Measurements from ENCODE around the gene TRPM3. TPM values are rescaled to one million over a fixed set of nuclear protein-coding genes. Genes with fewer than 3 reads are reported as not detected.

The TRPM3 gene
- total and polyA plus RNA-seq, 7 experiments from 2014 or later, result not detected

DNA sequence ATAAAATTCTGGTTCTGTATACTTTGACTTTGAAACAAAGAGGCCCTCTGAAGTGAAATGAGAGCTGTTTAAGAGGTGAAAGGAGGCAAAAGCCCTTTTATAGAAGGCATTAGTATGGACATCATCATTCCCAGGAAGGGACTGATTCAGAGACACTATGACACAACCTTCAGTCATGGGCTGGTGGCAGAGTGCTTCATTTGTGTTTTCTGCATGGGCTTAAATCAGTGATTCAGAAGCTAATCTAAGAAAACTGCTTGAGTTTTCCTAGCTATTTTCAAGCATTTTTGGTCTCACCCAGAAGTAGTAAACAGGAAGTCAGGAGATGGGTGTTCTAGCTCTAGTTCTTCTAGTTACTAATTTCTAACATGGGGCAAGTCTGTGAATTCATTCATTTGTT is 288.9 kb downstream of the TRPM3 start:
- no peaks in the 10 kb centered on the region for H3K4me1 ChIP-seq (ENCODE audit: control insufficient read depth in 2 of 2, insufficient read depth in 2 of 2, low read length in 2 of 2)
- no peak overlapping the region for H3K27ac Mint-ChIP-seq
- peaks cover 0 to 2% (median 0%) of the 10 kb centered on the region in 11 donors for H3K9me3 Mint-ChIP-seq
- ChIA-PET CTCF (no interaction called here), POLR2A (no interaction called here)
- no peaks in the 10 kb centered on the region for H3K36me3 Mint-ChIP-seq
- H3K27me3 ChIP-seq (ENCODE audit: control insufficient read depth in 2 of 2, insufficient read depth in 2 of 2, low read length in 2 of 2), result no peaks in the 10 kb centered on the region
- H3K36me3 ChIP-seq (ENCODE audit: control insufficient read depth in 2 of 3, insufficient read depth in 3 of 3, low read length in 3 of 3), result no peaks in the 10 kb centered on the region
- no peak overlapping the region for H3K4me3 Mint-ChIP-seq
- H3K4me3 ChIP-seq (ENCODE audit: low read length), result no peak overlapping the region
- H3K4me1 Mint-ChIP-seq, result no peaks in the 10 kb centered on the region
- no peak for DNase-seq
- no peak for ATAC-seq
- no peak overlapping the region for H3K27ac ChIP-seq (ENCODE audit: low read depth, low read length)
- no peaks in the 10 kb centered on the region for H3K9me3 ChIP-seq (ENCODE audit: control insufficient read depth in 2 of 3, low read length in 3 of 3)
- H3K27me3 Mint-ChIP-seq, result peaks cover 0 to 7% (median 4%) of the 10 kb centered on the region in 5 donors
- intact Hi-C loops (cut with micrococcal nuclease), result no loop called here

DNA sequence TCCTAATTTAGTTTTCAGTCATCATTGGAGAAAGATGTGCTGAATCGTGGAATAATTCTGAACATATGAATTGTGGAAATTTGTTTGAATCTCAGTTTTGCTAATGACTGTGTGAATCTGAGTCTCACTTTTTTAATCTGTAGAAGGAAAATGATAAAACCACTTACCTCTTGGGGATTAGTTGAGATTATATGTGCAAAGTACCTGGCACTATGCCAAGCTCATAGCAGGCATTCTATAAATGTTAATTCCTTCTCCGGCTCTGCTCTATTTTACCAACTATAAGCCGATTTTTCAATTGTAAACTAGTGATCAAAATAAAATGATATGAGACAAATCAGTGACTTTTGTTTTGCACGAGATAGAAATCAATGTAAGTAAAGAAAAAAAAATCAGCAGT is 290.8 kb downstream of the TRPM3 start:
- intact Hi-C loops (cut with micrococcal nuclease), result no loop called here

DNA sequence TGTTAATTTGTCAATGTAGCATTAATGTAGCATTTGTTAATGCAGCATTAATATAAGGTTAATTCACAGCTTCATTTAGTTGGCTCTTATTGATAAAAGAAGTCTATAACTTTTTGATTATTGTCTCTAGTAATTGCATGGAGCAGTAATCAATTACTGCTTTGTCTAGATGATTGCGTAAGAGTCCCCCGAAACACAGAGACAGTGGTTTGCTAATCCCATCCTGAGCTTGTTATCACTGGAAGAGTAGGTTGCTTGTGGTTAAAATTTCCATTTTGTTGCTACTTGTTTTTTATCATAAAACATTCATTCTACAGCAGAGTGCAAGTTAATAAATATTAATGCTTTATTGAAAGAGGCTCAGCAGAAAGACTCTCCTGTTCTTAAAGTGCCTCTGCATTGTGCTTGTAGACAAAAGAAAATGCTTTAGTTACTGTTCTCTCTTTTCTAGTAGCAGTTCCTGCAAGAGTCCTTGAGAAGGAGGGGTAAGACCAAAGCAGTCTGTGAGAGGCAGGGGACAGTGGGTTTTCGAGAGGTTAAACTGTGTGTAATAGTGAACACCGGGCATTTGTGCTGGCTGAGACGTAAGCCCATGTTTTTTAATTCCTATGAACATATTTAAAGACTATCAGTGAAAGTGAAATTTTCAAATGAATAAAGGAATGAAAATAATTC is 291.7 kb downstream of the TRPM3 start:
- CTCF ChIA-PET, result no interaction called here
- no peaks in the 10 kb centered on the region for H3K9me3 ChIP-seq (ENCODE audit: control insufficient read depth in 2 of 3, low read length in 3 of 3)

More for the DNA sequence above, 290.8 kb downstream of the TRPM3 start:
- ATAC-seq, result no peak
- H3K4me3 Mint-ChIP-seq, result no peak overlapping the region
- Histone ChIP-seq H3K27ac (ENCODE audit: low read depth, low read length) (no peak overlapping the region), H3K4me3 (ENCODE audit: low read length) (no peak overlapping the region), H3K27me3 (ENCODE audit: control insufficient read depth in 2 of 2, insufficient read depth in 2 of 2, low read length in 2 of 2) (no peaks in the 10 kb centered on the region), H3K36me3 (ENCODE audit: control insufficient read depth in 2 of 3, insufficient read depth in 3 of 3, low read length in 3 of 3) (no peaks in the 10 kb centered on the region), H3K4me1 (ENCODE audit: control insufficient read depth in 2 of 2, insufficient read depth in 2 of 2, low read length in 2 of 2) (no peaks in the 10 kb centered on the region), H3K9me3 (ENCODE audit: control insufficient read depth in 2 of 3, low read length in 3 of 3) (no peaks in the 10 kb centered on the region)
- no peaks in the 10 kb centered on the region for H3K36me3 Mint-ChIP-seq
- ChIA-PET POLR2A (no interaction called here), CTCF (no interaction called here)
- no peak overlapping the region for H3K27ac Mint-ChIP-seq
- peaks cover 0 to 12% (median 8%) of the 10 kb centered on the region in 5 donors for H3K27me3 Mint-ChIP-seq
- DNase-seq, result no peak
- H3K4me1 Mint-ChIP-seq, result no peaks in the 10 kb centered on the region
- H3K9me3 Mint-ChIP-seq, result peaks cover 0 to 2% (median 0%) of the 10 kb centered on the region in 11 donors

DNA sequence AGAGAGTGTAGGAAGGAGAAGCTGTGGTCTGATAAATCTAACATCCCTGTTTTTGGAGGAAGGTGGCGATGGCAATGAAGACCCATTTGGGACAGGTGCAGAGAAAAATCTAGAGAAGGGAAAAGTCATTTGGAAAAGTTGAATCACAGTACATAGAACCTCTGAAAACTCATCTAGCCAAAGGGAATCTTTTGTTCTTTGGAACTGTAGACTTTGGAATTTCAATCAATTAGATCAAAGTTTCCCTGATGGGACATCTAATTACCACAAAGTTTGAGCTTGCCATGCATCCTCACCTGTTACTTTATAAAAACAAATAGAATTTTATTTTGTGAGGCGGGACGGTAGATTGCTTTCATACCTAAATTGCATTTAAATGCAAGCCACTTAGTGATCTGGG is 294.9 kb downstream of the TRPM3 start:
- ATAC-seq, result no peak
- Mint-ChIP-seq H3K36me3 (no peaks in the 10 kb centered on the region), H3K4me1 (no peaks in the 10 kb centered on the region), H3K27ac (no peak overlapping the region), H3K27me3 (peaks cover 2 to 25% (median 5%) of the 10 kb centered on the region in 5 donors), H3K9me3 (peaks cover 0 to 1% (median 0%) of the 10 kb centered on the region in 11 donors), H3K4me3 (no peak overlapping the region)
- DNase-seq, result no peak
- H3K9me3 ChIP-seq (ENCODE audit: control insufficient read depth in 2 of 3, low read length in 3 of 3), result no peaks in the 10 kb centered on the region
- ChIA-PET CTCF (interaction anchor here (0.6 kb wide), 1 partner anchor 227 kb away, joined by 3 read pairs; no protein-coding TSS in a partner anchor), POLR2A (no interaction called here)
- H3K4me3 ChIP-seq (ENCODE audit: low read length), result no peak overlapping the region
- H3K27me3 ChIP-seq (ENCODE audit: control insufficient read depth in 2 of 2, insufficient read depth in 2 of 2, low read length in 2 of 2), result no peaks in the 10 kb centered on the region
- H3K36me3 ChIP-seq (ENCODE audit: control insufficient read depth in 2 of 3, insufficient read depth in 3 of 3, low read length in 3 of 3), result no peaks in the 10 kb centered on the region
- no peaks in the 10 kb centered on the region for H3K4me1 ChIP-seq (ENCODE audit: control insufficient read depth in 2 of 2, insufficient read depth in 2 of 2, low read length in 2 of 2)
- no peak overlapping the region for H3K27ac ChIP-seq (ENCODE audit: low read depth, low read length)
- intact Hi-C loops (cut with micrococcal nuclease), result no loop called here

More for the DNA sequence above, 291.7 kb downstream of the TRPM3 start:
- H3K27ac ChIP-seq (ENCODE audit: low read depth, low read length), result no peak overlapping the region
- Mint-ChIP-seq H3K27ac (no peak overlapping the region), H3K4me1 (no peaks in the 10 kb centered on the region), H3K27me3 (peaks cover 0 to 16% (median 8%) of the 10 kb centered on the region in 5 donors), H3K36me3 (no peaks in the 10 kb centered on the region), H3K4me3 (no peak overlapping the region), H3K9me3 (peaks cover 0 to 2% (median 0%) of the 10 kb centered on the region in 11 donors)
- no peaks in the 10 kb centered on the region for H3K4me1 ChIP-seq (ENCODE audit: control insufficient read depth in 2 of 2, insufficient read depth in 2 of 2, low read length in 2 of 2)
- H3K27me3 ChIP-seq (ENCODE audit: control insufficient read depth in 2 of 2, insufficient read depth in 2 of 2, low read length in 2 of 2), result no peaks in the 10 kb centered on the region
- ATAC-seq (no peak), DNase-seq (no peak)
- H3K36me3 ChIP-seq (ENCODE audit: control insufficient read depth in 2 of 3, insufficient read depth in 3 of 3, low read length in 3 of 3), result no peaks in the 10 kb centered on the region
- no peak overlapping the region for H3K4me3 ChIP-seq (ENCODE audit: low read length)
- POLR2A ChIA-PET, result no interaction called here
- intact Hi-C loops (cut with micrococcal nuclease), result no loop called here

DNA sequence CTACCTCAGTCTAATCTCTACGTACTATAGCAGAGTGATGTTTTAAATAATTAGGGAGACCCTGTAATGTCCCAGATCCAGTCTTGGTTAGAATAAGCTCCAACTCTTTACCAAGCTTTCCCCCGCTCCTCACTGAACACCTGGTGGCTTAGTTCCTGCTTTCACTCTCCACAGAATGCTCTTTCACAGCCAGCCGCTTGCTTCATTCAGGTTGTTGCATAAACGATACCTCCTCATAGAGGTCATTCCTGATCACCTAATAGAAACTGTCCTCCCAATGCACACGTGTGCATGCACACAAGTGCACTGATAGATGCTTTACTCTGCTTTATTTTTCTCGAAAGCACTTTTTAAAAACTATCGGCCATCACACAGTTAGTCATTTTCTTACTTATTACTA is 298.1 kb downstream of the TRPM3 start:
- H3K9me3 Mint-ChIP-seq, result peaks cover 0 to 1% (median 0%) of the 10 kb centered on the region in 11 donors
- ChIA-PET CTCF (no interaction called here), POLR2A (no interaction called here)
- H3K4me3 Mint-ChIP-seq, result no peak overlapping the region
- DNase-seq (no peak), ATAC-seq (no peak)
- Histone ChIP-seq H3K9me3 (ENCODE audit: control insufficient read depth in 2 of 3, low read length in 3 of 3) (no peaks in the 10 kb centered on the region), H3K4me3 (ENCODE audit: low read length) (no peak overlapping the region), H3K4me1 (ENCODE audit: control insufficient read depth in 2 of 2, insufficient read depth in 2 of 2, low read length in 2 of 2) (no peaks in the 10 kb centered on the region), H3K27me3 (ENCODE audit: control insufficient read depth in 2 of 2, insufficient read depth in 2 of 2, low read length in 2 of 2) (no peaks in the 10 kb centered on the region), H3K36me3 (ENCODE audit: control insufficient read depth in 2 of 3, insufficient read depth in 3 of 3, low read length in 3 of 3) (no peaks in the 10 kb centered on the region), H3K27ac (ENCODE audit: low read depth, low read length) (no peak overlapping the region)
- H3K27ac Mint-ChIP-seq, result no peak overlapping the region
- H3K27me3 Mint-ChIP-seq, result peaks cover 0 to 25% (median 5%) of the 10 kb centered on the region in 5 donors
- H3K36me3 Mint-ChIP-seq, result no peaks in the 10 kb centered on the region
- intact Hi-C loops (cut with micrococcal nuclease), result no loop called here
- no peaks in the 10 kb centered on the region for H3K4me1 Mint-ChIP-seq

DNA sequence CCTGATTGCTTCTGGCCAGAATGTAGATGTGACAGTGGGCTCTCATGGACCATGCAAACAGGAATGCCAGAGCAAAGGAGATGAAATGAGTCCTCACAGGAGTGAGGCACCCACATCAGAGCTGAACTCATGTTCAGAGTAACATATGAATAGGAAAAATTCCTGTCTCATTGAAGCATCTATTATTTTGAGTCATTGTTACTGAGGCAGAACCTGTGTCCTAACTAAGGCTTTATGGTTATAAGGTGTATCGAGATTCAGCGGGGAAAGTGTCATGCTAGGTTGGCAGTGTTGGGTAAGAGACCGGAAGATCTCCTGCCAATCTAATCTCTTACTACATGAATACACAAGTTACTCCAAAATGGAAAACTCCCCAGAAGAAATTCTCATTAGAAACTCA is 304.1 kb downstream of the TRPM3 start:
- no peak for ATAC-seq

DNA sequence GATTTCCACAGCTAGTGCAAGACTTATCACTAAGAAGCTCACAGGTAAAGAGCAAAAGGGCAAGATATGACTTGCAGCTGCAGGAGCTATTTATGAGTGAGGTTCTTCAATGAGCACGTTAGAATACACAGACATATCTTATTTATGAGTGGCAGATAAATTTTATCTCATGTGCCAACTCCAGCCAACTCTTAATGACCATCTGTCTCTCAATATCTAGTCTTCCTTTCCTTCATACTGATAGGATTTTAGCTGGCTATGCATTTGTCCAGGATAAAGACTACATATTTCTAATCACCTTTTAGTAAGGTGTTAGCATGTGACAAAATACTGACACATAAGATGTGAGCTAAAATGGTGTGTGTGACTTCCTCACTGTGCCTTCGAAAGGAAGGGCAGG is 304.5 kb downstream of the TRPM3 start:
- Mint-ChIP-seq H3K4me3 (no peak overlapping the region), H3K9me3 (peaks cover 0 to 9% (median 0%) of the 10 kb centered on the region in 11 donors), H3K36me3 (no peaks in the 10 kb centered on the region), H3K4me1 (no peaks in the 10 kb centered on the region), H3K27ac (no peak overlapping the region), H3K27me3 (peaks cover 0 to 12% (median 5%) of the 10 kb centered on the region in 5 donors)
- ChIA-PET POLR2A (no interaction called here), CTCF (no interaction called here)
- no peak for DNase-seq
- H3K9me3 ChIP-seq (ENCODE audit: control insufficient read depth in 2 of 3, low read length in 3 of 3), result no peaks in the 10 kb centered on the region
- H3K4me3 ChIP-seq (ENCODE audit: low read length), result no peak overlapping the region
- intact Hi-C loops (cut with micrococcal nuclease), result no loop called here
- H3K4me1 ChIP-seq (ENCODE audit: control insufficient read depth in 2 of 2, insufficient read depth in 2 of 2, low read length in 2 of 2), result no peaks in the 10 kb centered on the region
- no peak overlapping the region for H3K27ac ChIP-seq (ENCODE audit: low read depth, low read length)
- no peaks in the 10 kb centered on the region for H3K27me3 ChIP-seq (ENCODE audit: control insufficient read depth in 2 of 2, insufficient read depth in 2 of 2, low read length in 2 of 2)
- ATAC-seq, result no peak
- H3K36me3 ChIP-seq (ENCODE audit: control insufficient read depth in 2 of 3, insufficient read depth in 3 of 3, low read length in 3 of 3), result no peaks in the 10 kb centered on the region

More for the DNA sequence above, 304.1 kb downstream of the TRPM3 start:
- ChIA-PET POLR2A (no interaction called here), CTCF (no interaction called here)
- Mint-ChIP-seq H3K4me1 (no peaks in the 10 kb centered on the region), H3K36me3 (no peaks in the 10 kb centered on the region), H3K27ac (no peak overlapping the region), H3K27me3 (peaks cover 0 to 12% (median 5%) of the 10 kb centered on the region in 5 donors), H3K4me3 (no peak overlapping the region), H3K9me3 (peaks cover 0 to 9% (median 0%) of the 10 kb centered on the region in 11 donors)
- no peak for DNase-seq
- intact Hi-C loops (cut with micrococcal nuclease), result no loop called here
- no peak overlapping the region for H3K27ac ChIP-seq (ENCODE audit: low read depth, low read length)
- H3K9me3 ChIP-seq (ENCODE audit: control insufficient read depth in 2 of 3, low read length in 3 of 3), result no peaks in the 10 kb centered on the region
- no peaks in the 10 kb centered on the region for H3K27me3 ChIP-seq (ENCODE audit: control insufficient read depth in 2 of 2, insufficient read depth in 2 of 2, low read length in 2 of 2)
- no peaks in the 10 kb centered on the region for H3K36me3 ChIP-seq (ENCODE audit: control insufficient read depth in 2 of 3, insufficient read depth in 3 of 3, low read length in 3 of 3)
- H3K4me3 ChIP-seq (ENCODE audit: low read length), result no peak overlapping the region
- H3K4me1 ChIP-seq (ENCODE audit: control insufficient read depth in 2 of 2, insufficient read depth in 2 of 2, low read length in 2 of 2), result no peaks in the 10 kb centered on the region
